ENCODE results near the gene FAM114A1.

The FAM114A1 gene

GRCh38 chr4:38946919-38947318 lies 79.3 kb downstream of the FAM114A1 start:
- no peaks in the 10 kb centered on the region for H3K9me3 ChIP-seq (ENCODE audit: severe bottlenecking)
- H3K27me3 ChIP-seq (ENCODE audit: insufficient read depth, low read depth, severe bottlenecking) = no peaks in the 10 kb centered on the region
- 0 out of 2 replicates have a peak, but pooled peaks cover 4% of the 10 kb centered on the region for H3K36me3 ChIP-seq
- H3K27ac ChIP-seq = no peak overlapping the region
- no peak for TF ChIP-seq CTCF (IDR thresholded peaks at IDR 0.05; ENCODE audit: low read depth, low read length)
- no peak for DNase-seq
- H3K4me3 ChIP-seq (ENCODE audit: low read depth, low read length) = no peak overlapping the region

GRCh38 chr4:38948551-38948950 lies 80.9 kb downstream of the FAM114A1 start:
- Histone ChIP-seq H3K4me3 (ENCODE audit: low read depth, low read length) (no peak overlapping the region), H3K9me3 (ENCODE audit: severe bottlenecking) (no peaks in the 10 kb centered on the region), H3K36me3 (0 out of 2 replicates have a peak, but pooled peaks cover 2% of the 10 kb centered on the region), H3K27me3 (ENCODE audit: insufficient read depth, low read depth, severe bottlenecking) (no peaks in the 10 kb centered on the region), H3K27ac (no peak overlapping the region)
- no peak for TF ChIP-seq CTCF (IDR thresholded peaks at IDR 0.05; ENCODE audit: low read depth, low read length)
- no peak for DNase-seq

- no peaks in the 10 kb centered on the region for H3K27me3 ChIP-seq (ENCODE audit: insufficient read depth, low read depth, severe bottlenecking)
- H3K36me3 ChIP-seq = no peaks in the 10 kb centered on the region
- no peak overlapping the region for H3K27ac ChIP-seq
- H3K9me3 ChIP-seq (ENCODE audit: severe bottlenecking) = no peaks in the 10 kb centered on the region
- DNase-seq = no peak
- no peak overlapping the region for H3K4me3 ChIP-seq (ENCODE audit: low read depth, low read length)
- TF ChIP-seq CTCF (IDR thresholded peaks at IDR 0.05; ENCODE audit: low read depth, low read length) = no peak
Measured at GRCh38 chr4:38949411-38950051, 81.9 kb downstream of the FAM114A1 start.

DNA sequence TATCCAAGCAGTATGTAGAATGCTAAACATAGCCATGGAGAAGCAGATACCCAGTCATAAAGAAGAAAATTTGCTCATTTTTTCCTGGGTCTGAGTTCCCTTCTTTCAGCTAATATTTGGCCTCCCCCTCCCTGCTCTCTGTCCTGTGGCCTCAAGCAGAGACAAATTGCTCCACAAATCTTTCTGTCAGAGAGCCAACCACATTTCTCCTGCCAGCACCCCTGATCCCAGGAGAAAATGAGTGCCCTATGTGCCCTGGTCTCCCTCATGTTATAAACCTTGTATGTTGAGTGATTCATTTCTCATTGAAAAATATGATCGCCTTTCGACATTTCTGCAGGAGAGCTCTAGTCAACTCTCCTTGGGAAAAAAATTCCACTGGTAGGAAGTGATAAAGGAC lies 82.6 kb downstream of the FAM114A1 start:
- Histone ChIP-seq H3K36me3 (no peaks in the 10 kb centered on the region), H3K4me3 (ENCODE audit: low read depth, low read length) (no peak overlapping the region), H3K9me3 (ENCODE audit: severe bottlenecking) (no peaks in the 10 kb centered on the region), H3K27ac (no peak overlapping the region), H3K27me3 (ENCODE audit: insufficient read depth, low read depth, severe bottlenecking) (no peaks in the 10 kb centered on the region)
- no peak for DNase-seq
- no peak for TF ChIP-seq CTCF (IDR thresholded peaks at IDR 0.05; ENCODE audit: low read depth, low read length)

- Histone ChIP-seq H3K27me3 (ENCODE audit: insufficient read depth, low read depth, severe bottlenecking) (no peaks in the 10 kb centered on the region), H3K4me3 (ENCODE audit: low read depth, low read length) (no peak overlapping the region), H3K9me3 (ENCODE audit: severe bottlenecking) (no peaks in the 10 kb centered on the region), H3K36me3 (no peaks in the 10 kb centered on the region), H3K27ac (no peak overlapping the region)
- no peak for TF ChIP-seq CTCF (IDR thresholded peaks at IDR 0.05; ENCODE audit: low read depth, low read length)
- DNase-seq = no peak
Measured at GRCh38 chr4:38950734-38951133, 83.1 kb downstream of the FAM114A1 start.

- Histone ChIP-seq H3K4me3 (ENCODE audit: low read depth, low read length) (no peak overlapping the region), H3K36me3 (no peaks in the 10 kb centered on the region), H3K27ac (no peak overlapping the region), H3K27me3 (ENCODE audit: insufficient read depth, low read depth, severe bottlenecking) (no peaks in the 10 kb centered on the region), H3K9me3 (ENCODE audit: severe bottlenecking) (no peaks in the 10 kb centered on the region)
- DNase-seq = no peak
- TF ChIP-seq CTCF (IDR thresholded peaks at IDR 0.05; ENCODE audit: low read depth, low read length) = no peak
Measured at GRCh38 chr4:38951598-38951997, 84.0 kb downstream of the FAM114A1 start.
